CD4-positive, alpha-beta memory T cell (primary cell): Measurements from ENCODE around the gene CDKN2B. TPM values are rescaled to one million over a fixed set of nuclear protein-coding genes. Genes with fewer than 3 reads are reported as not detected.
"Not testable (repeated sequence)": the region's sequence is repeated elsewhere in the genome, so short reads cannot be mapped to it uniquely, and the experiment has no call there.

Experiments
- CTCF ChIA-PET: fragments of 350-600 bp; sonication (Branson Sonifier 250); formaldehyde crosslinking; loops from one replicate; lab custom pipeline; 2021; ENCODE audit warnings: inconsistent platforms; ENCODE audit not compliant: partially characterized antibody; lab: Charles Lee
- POLR2A ChIA-PET: fragments of 350-600 bp; sonication (Branson Sonifier 250); formaldehyde crosslinking; loops from one replicate; lab custom pipeline; 2021; ENCODE audit not compliant: partially characterized antibody; lab: Charles Lee
- DNase-seq, 5 donors: peaks; one replicate each; pipeline versions ENCODE4 v3.0.0 to v3.0.0-alpha.2; 2020 to 2022; ENCODE audit warnings: mixed read lengths in 1 of 5
- H3K27ac ChIP-seq: one replicate; pipeline ENCODE4 v1.7.0; 2013; ENCODE audit warnings: low read depth, low read length
- H3K27me3 ChIP-seq: 2 replicates; pipeline ENCODE4 v1.7.0; 2013; ENCODE audit warnings: mild to moderate bottlenecking, low read length, moderate library complexity; ENCODE audit not compliant: insufficient read depth
- H3K36me3 ChIP-seq: 2 replicates; pipeline ENCODE4 v1.7.0; 2013; ENCODE audit warnings: mild to moderate bottlenecking, low read length, moderate library complexity; ENCODE audit not compliant: insufficient read depth
- H3K4me1 ChIP-seq: 2 replicates; pipeline ENCODE4 v1.7.0; 2013; ENCODE audit warnings: mild to moderate bottlenecking, low read length, moderate library complexity; ENCODE audit not compliant: insufficient read depth
- H3K4me3 ChIP-seq, 2 donors: one replicate each; pipeline ENCODE4 v1.7.0; 2013; ENCODE audit warnings: low read length in 2 of 2, mild to moderate bottlenecking in 1 of 2
- H3K9me3 ChIP-seq, 2 donors: one replicate each; pipeline ENCODE4 v1.7.0; 2013; ENCODE audit warnings: low read length in 2 of 2, control low read depth in 1 of 2; ENCODE audit not compliant: control insufficient read depth in 1 of 2
- H3K27ac Mint-ChIP-seq, 7 donors: one replicate each; pipeline ENCODE4 v1.8.0; 2020 to 2021; ENCODE audit warnings: mixed read lengths in 7 of 7, mild to moderate bottlenecking in 6 of 7, inconsistent platforms in 3 of 7, moderate library complexity in 3 of 7
- H3K27me3 Mint-ChIP-seq, 2 donors: one replicate each; pipeline ENCODE4 v1.8.0; 2020 to 2021; ENCODE audit warnings: mixed read lengths in 2 of 2
- H3K36me3 Mint-ChIP-seq, 2 donors: one replicate each; pipeline ENCODE4 v1.8.0; 2020 to 2021; ENCODE audit warnings: mixed read lengths in 2 of 2, inconsistent platforms in 1 of 2, mild to moderate bottlenecking in 1 of 2
- H3K4me1 Mint-ChIP-seq, 4 donors: one replicate each; pipeline ENCODE4 v1.8.0; 2020 to 2021; ENCODE audit warnings: mixed read lengths in 4 of 4, mild to moderate bottlenecking in 1 of 4
- H3K4me3 Mint-ChIP-seq, 8 donors: one replicate each; pipeline ENCODE4 v1.8.0; 2020 to 2021; ENCODE audit warnings: mixed read lengths in 8 of 8, mild to moderate bottlenecking in 7 of 8, moderate library complexity in 6 of 8, inconsistent platforms in 3 of 8
- H3K9me3 Mint-ChIP-seq, 8 donors: one replicate each; pipeline ENCODE4 v1.8.0; 2020 to 2021; ENCODE audit warnings: mixed read lengths in 8 of 8, mild to moderate bottlenecking in 5 of 8, inconsistent platforms in 3 of 8, moderate library complexity in 1 of 8
- intact Hi-C: fragments of 100-400 bp; cut with micrococcal nuclease; formaldehyde crosslinking; loops from one replicate; pipeline ENCODE4 v1.15.1; 2023
- polyA plus RNA-seq, 2 donors: library from polyadenylated mRNA; unstranded; fragments of 300-500 nt; fragmentation: Illumina TruSeq; gene quantifications; one replicate each; pipeline ENCODE4 v1.2.3, GENCODE V29; 2021
- total RNA-seq, 2 experiments: library from RNA; stranded (reverse); gene quantifications; one replicate each; pipeline ENCODE4 v1.2.3, GENCODE V29; 2021

The CDKN2B gene, protein sequence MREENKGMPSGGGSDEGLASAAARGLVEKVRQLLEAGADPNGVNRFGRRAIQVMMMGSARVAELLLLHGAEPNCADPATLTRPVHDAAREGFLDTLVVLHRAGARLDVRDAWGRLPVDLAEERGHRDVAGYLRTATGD
- total RNA-seq, result under 1 TPM; 0.64 TPM
- polyA plus RNA-seq, result 1 to 10 TPM in 1 of 2 donors, under 1 TPM in 1; 0.26 to 2.1 TPM

- H3K27ac ChIP-seq, result peak within 1 kb of the TSS; percentile 5
- DNase-seq, result peak; percentile 64 to 71 (median 65)
- Mint-ChIP-seq H3K27ac (peak within 1 kb of the TSS in 6 of 7 donors; percentile 16 to 81 (median 56)), H3K4me3 (peak within 1 kb of the TSS; percentile 69 to 90 (median 84)), H3K4me1 (peaks cover 15 to 27% (median 21%) of the 10 kb centered on the region in 4 donors), H3K36me3 (no peaks in the 10 kb centered on the region), H3K9me3 (peaks cover 0 to 12% (median 0%) of the 10 kb centered on the region in 8 donors), H3K27me3 (peaks cover 26 to 30% of the 10 kb centered on the region in 2 donors)
- CTCF ChIA-PET, result interaction anchor here (0.7 to 7.3 kb wide), 59 partner anchors 9 to 676 kb away, joined by 3 to 355 read pairs (median 5); partner anchors contain the start of genes CDKN2A, CDKN2B-AS1 and MTAP
- peaks cover 49% of the 10 kb centered on the region for H3K27me3 ChIP-seq
- no peaks in the 10 kb centered on the region for H3K36me3 ChIP-seq
- intact Hi-C loops, result loop anchor here (1.0 to 5.0 kb wide), 4 partner anchors 14 to 196 kb away; no protein-coding TSS in a partner anchor
- H3K4me3 ChIP-seq, result peak within 1 kb of the TSS; percentile 8 to 65
- peaks cover 29% of the 10 kb centered on the region for H3K4me1 ChIP-seq
- no peaks in the 10 kb centered on the region for H3K9me3 ChIP-seq
- POLR2A ChIA-PET, result interaction anchor here (1.2 to 2.9 kb wide), 7 partner anchors 14 to 207 kb away, joined by 3 to 23 read pairs (median 6); partner anchors contain the start of genes CDKN2A, CDKN2B-AS1 and MTAP
Observed at GRCh38 chr9:22008717-22009505, at the start of gene CDKN2B. CDKN2B (minus strand) TSS chr9:22009305; CDS start chr9:22008953, 352 bp downstream.

GRCh38 chr9:22057972-22058371, 48.9 kb upstream of the CDKN2B start:
- H3K27ac ChIP-seq, POLR2A ChIA-PET: not testable (repeated sequence)

DNA sequence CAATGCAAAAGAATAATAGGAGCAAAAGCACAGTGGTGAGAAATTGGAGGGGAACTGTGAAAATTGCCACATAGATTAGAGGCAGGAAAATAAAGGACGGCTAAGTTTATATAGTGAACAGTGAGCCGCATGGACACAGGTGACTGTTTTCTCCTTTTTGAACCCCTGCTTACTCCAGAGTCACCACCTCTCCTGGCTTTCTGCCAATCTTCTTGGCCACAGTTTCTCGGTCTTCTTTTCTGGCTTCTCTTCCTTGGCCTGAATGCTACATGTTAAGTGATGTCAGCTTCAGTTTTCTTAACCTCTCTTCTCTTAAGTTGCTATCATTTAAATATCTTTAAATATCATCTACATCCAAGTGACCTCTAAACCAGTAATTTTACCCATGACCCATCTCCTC, 47.3 kb upstream of the CDKN2B start:
- intact Hi-C loops, result no loop called here
- CTCF ChIA-PET, result interaction anchor here (1.1 to 2.8 kb wide), 3 partner anchors 15 to 243 kb away, joined by 3 to 9 read pairs (median 5); partner anchors contain the start of gene CDKN2B
- no peaks in the 10 kb centered on the region for H3K27me3 ChIP-seq

More at GRCh38 chr9:22057972-22058371, 48.9 kb upstream of the CDKN2B start:
- H3K27ac Mint-ChIP-seq, H3K9me3 Mint-ChIP-seq, H3K9me3 ChIP-seq, H3K27me3 Mint-ChIP-seq, H3K27me3 ChIP-seq, H3K36me3 Mint-ChIP-seq, DNase-seq, H3K4me3 Mint-ChIP-seq, H3K4me1 ChIP-seq, H3K4me1 Mint-ChIP-seq, H3K4me3 ChIP-seq, intact Hi-C loops, H3K36me3 ChIP-seq: not testable (repeated sequence)
- CTCF ChIA-PET, result interaction anchor here (2.8 kb wide), 1 partner anchor 245 kb away, joined by 9 read pairs; no protein-coding TSS in a partner anchor

GRCh38 chr9:22055090-22055489, 46.0 kb upstream of the CDKN2B start:
- H3K36me3 Mint-ChIP-seq, result no peaks in the 10 kb centered on the region
- Histone ChIP-seq H3K36me3 (no peaks in the 10 kb centered on the region), H3K27me3 (no peaks in the 10 kb centered on the region), H3K9me3 (no peaks in the 10 kb centered on the region), H3K4me1 (peaks cover 30% of the 10 kb centered on the region), H3K27ac (no peak overlapping the region), H3K4me3 (no peak overlapping the region)
- H3K4me3 Mint-ChIP-seq, result no peak overlapping the region
- no peak overlapping the region for H3K27ac Mint-ChIP-seq
- intact Hi-C loops, result no loop called here
- POLR2A ChIA-PET, result no interaction called here
- H3K4me1 Mint-ChIP-seq, result peaks cover 13 to 32% (median 21%) of the 10 kb centered on the region in 4 donors
- no peak for DNase-seq
- no peaks in the 10 kb centered on the region for H3K9me3 Mint-ChIP-seq
- CTCF ChIA-PET, result interaction anchor here (2.8 kb wide), 2 partner anchors 46 to 242 kb away, joined by 9 to 12 read pairs; partner anchors contain the start of gene CDKN2B
- H3K27me3 Mint-ChIP-seq, result no peaks in the 10 kb centered on the region

More for the DNA sequence above, 47.3 kb upstream of the CDKN2B start:
- Mint-ChIP-seq H3K4me1 (peaks cover 7 to 23% (median 14%) of the 10 kb centered on the region in 4 donors), H3K27me3 (peaks cover 0 to 2% of the 10 kb centered on the region in 2 donors), H3K4me3 (no peak overlapping the region), H3K36me3 (no peaks in the 10 kb centered on the region), H3K9me3 (no peaks in the 10 kb centered on the region), H3K27ac (no peak overlapping the region)
- Histone ChIP-seq H3K36me3 (no peaks in the 10 kb centered on the region), H3K27ac (no peak overlapping the region), H3K4me1 (peaks cover 19% of the 10 kb centered on the region), H3K9me3 (no peaks in the 10 kb centered on the region), H3K4me3 (no peak overlapping the region)
- no peak for DNase-seq
- POLR2A ChIA-PET, result no interaction called here

GRCh38 chr9:22054529-22054928, 45.4 kb upstream of the CDKN2B start:
- H3K27ac Mint-ChIP-seq, result no peak overlapping the region
- H3K36me3 Mint-ChIP-seq, result no peaks in the 10 kb centered on the region
- peaks cover 30% of the 10 kb centered on the region for H3K4me1 ChIP-seq
- no peaks in the 10 kb centered on the region for H3K9me3 ChIP-seq
- H3K27me3 ChIP-seq, result no peaks in the 10 kb centered on the region
- intact Hi-C loops, result no loop called here
- no peak overlapping the region for H3K4me3 Mint-ChIP-seq
- H3K27ac ChIP-seq, result no peak overlapping the region
- CTCF ChIA-PET, result interaction anchor here (0.8 to 2.8 kb wide), 4 partner anchors 11 to 46 kb away, joined by 3 to 12 read pairs (median 8); partner anchors contain the start of gene CDKN2B
- peaks cover 13 to 32% (median 21%) of the 10 kb centered on the region in 4 donors for H3K4me1 Mint-ChIP-seq
- no peak for DNase-seq
- no peaks in the 10 kb centered on the region for H3K9me3 Mint-ChIP-seq
- no peaks in the 10 kb centered on the region for H3K36me3 ChIP-seq
- H3K27me3 Mint-ChIP-seq, result no peaks in the 10 kb centered on the region
- POLR2A ChIA-PET, result no interaction called here
- no peak overlapping the region for H3K4me3 ChIP-seq

DNA sequence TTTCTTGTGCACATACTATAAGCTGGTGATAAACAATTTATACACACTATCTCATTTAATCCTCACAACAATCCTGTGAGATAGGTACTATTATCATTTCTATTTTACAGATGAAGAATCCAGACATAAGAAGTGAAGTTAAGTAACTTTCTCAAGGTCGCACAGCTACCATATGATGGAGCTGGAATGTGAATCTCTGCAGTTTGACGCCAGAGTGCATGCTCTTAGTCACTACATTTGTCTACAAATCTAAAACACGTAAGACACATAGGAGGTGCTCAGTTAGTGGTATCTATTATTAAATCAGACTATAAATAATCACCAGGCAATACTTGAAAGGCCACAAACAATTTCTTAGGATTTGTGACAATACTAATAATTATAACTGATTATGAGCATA, 45.0 kb upstream of the CDKN2B start:
- H3K4me1 Mint-ChIP-seq, result peaks cover 13 to 32% (median 21%) of the 10 kb centered on the region in 4 donors
- Histone ChIP-seq H3K27me3 (no peaks in the 10 kb centered on the region), H3K27ac (no peak overlapping the region), H3K9me3 (no peaks in the 10 kb centered on the region), H3K36me3 (no peaks in the 10 kb centered on the region), H3K4me3 (no peak overlapping the region), H3K4me1 (peaks cover 30% of the 10 kb centered on the region)
- no peaks in the 10 kb centered on the region for H3K36me3 Mint-ChIP-seq
- H3K27me3 Mint-ChIP-seq, result no peaks in the 10 kb centered on the region
- no peaks in the 10 kb centered on the region for H3K9me3 Mint-ChIP-seq
- CTCF ChIA-PET, result interaction anchor here (0.7 to 2.8 kb wide), 5 partner anchors 11 to 588 kb away, joined by 3 to 12 read pairs (median 7); partner anchors contain the start of gene CDKN2B
- no peak for DNase-seq
- no peak overlapping the region for H3K4me3 Mint-ChIP-seq
- H3K27ac Mint-ChIP-seq, result no peak overlapping the region
- intact Hi-C loops, result no loop called here
- POLR2A ChIA-PET, result no interaction called here
